Gastrocnemius medialis (tissue), 4 donors: ENCODE measurements around the gene TMEM132D. TPM values are rescaled to one million over a fixed set of nuclear protein-coding genes. Genes with fewer than 3 reads are reported as not detected.
"Not testable (repeated sequence)": the region's sequence is repeated elsewhere in the genome, so short reads cannot be mapped to it uniquely, and the experiment has no call there.

Experiments
- ATAC-seq, 2 donors: fragments of 150-250 bp; one replicate each; pipeline ENCODE4 v1.9.1; 2016
- DNase-seq, 2 donors: peaks; one replicate each; pipeline ENCODE4 v3.0.0-alpha.2; 2019
- H3K27ac ChIP-seq, 4 donors: fragments of 200-600 bp; sonication (generic); 1 replicate in 1 of 4; 2 replicates in 3 of 4; pipeline ENCODE4 v1.5.1; 2016 to 2018; ENCODE audit warnings: mild to moderate bottlenecking in 2 of 4, moderate library complexity in 1 of 4
- H3K27me3 ChIP-seq, 3 donors: fragments of 200-600 bp; sonication (generic) in 2 of 3; 1 replicate in 1 of 3; 2 replicates in 2 of 3; pipeline versions ENCODE4 v1.5.1 to v1.6.0; 2016 to 2019; ENCODE audit warnings: mild to moderate bottlenecking in 1 of 3, moderate library complexity in 1 of 3
- H3K36me3 ChIP-seq, 2 donors: fragments of 200-600 bp; sonication (generic) in 1 of 2; one replicate each; pipeline ENCODE4 v1.5.1; 2017 to 2018
- H3K4me1 ChIP-seq, 2 donors: fragments of 200-600 bp; sonication (generic) in 1 of 2; one replicate each; pipeline ENCODE4 v1.5.1; 2016 to 2017; ENCODE audit warnings: mild to moderate bottlenecking in 2 of 2
- H3K4me3 ChIP-seq, 4 donors: fragments of 200-600 bp; sonication (generic) in 3 of 4; 1 replicate in 1 of 4; 2 replicates in 3 of 4; pipeline ENCODE4 v1.5.1; 2016 to 2019; ENCODE audit warnings: mild to moderate bottlenecking in 2 of 4
- H3K9me3 ChIP-seq, 3 donors: fragments of 200-600 bp; sonication (generic) in 2 of 3; 1 replicate in 1 of 3; 2 replicates in 2 of 3; pipeline ENCODE4 v1.5.1; 2016 to 2019
- POLR2A ChIP-seq, 2 donors: fragments of 450-650 bp; IDR thresholded peaks; one replicate each; pipeline ENCODE4 v1.6.1; 2017; ENCODE audit warnings: antibody characterized with exemption in 2 of 2, mild to moderate bottlenecking in 2 of 2, moderate library complexity in 2 of 2
- in situ Hi-C, 4 donors: fragments of 200-750 bp; cut with MboI; loops; one replicate each; pipeline versions ENCODE4 v1.15.0 to v1.8.0; 2017; ENCODE audit warnings: low sequenced_read_pairs in 4 of 4
- intact Hi-C: fragments of 100-400 bp; cut with DNase I; formaldehyde crosslinking; loops from one replicate; pipeline ENCODE4 v1.15.1; 2023; ENCODE audit warnings: low total_unique reads
- total RNA-seq, 4 donors: library from RNA; depleted of rRNA; stranded (reverse); fragments of >200 nt; gene quantifications; one replicate each; pipeline versions ENCODE4 v1.1.0 to v1.2.3, GENCODE V29; 2016
- TF ChIP-seq, protein P1 (sequence below), 5 experiments: fragments of 450-650 bp in 3 of 5; fragments of 200-600 bp in 2 of 5; sonication (generic) in 2 of 5; IDR thresholded peaks in 4 of 5; conservative IDR thresholded peaks in 1 of 5; 1 replicate in 4 of 5; 2 replicates in 1 of 5; pipeline ENCODE4 v1.5.1; 2016 to 2019; ENCODE audit warnings: antibody characterized with exemption in 5 of 5, mild to moderate bottlenecking in 3 of 5, moderate library complexity in 3 of 5

TMEM132D gene
- total RNA-seq, 4 donors from 2014 or later: not detected

- in situ Hi-C loops: no loop called here
Measured at GRCh38 chr12:129195081-129195480, 708.7 kb downstream of the TMEM132D start.

DNA sequence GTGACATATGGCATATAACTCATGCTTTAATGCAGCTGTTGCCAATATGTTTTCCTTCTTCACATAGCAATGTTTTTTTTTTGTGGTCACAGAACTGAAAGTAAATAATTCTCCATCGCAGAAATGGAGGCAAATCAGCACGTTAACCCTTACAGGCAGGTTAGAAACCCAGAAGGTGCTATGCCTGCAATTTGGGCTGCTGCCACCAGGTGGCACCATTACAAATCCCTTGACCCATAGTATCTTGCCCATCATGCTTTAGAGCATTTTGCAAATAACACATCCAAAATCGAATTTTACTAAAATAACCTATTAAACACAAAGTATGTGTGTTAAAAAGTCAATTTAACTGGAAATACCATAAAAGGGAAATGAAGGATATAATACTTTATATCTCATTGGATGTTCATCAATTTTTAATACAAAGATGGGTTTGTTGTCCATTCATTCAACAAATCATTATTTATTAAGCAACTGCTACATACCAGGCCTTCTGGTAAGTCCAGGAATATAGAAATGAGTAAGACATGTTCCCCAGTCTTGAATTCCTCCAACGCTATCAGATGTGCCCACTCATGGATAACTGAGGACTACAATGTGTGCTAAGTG, 710.5 kb downstream of the TMEM132D start:
- Histone ChIP-seq H3K4me1 (no peaks in the 10 kb centered on the region), H3K4me3 (no peak overlapping the region)

More at GRCh38 chr12:129195081-129195480, 708.7 kb downstream of the TMEM132D start:
- Histone ChIP-seq H3K4me1 (no peaks in the 10 kb centered on the region), H3K27me3 (no peaks in the 10 kb centered on the region), H3K9me3 (peaks cover 0 to 6% (median 0%) of the 10 kb centered on the region in 3 donors), H3K27ac (no peak overlapping the region), H3K4me3 (no peak overlapping the region), H3K36me3 (no peaks in the 10 kb centered on the region)
- DNase-seq: no peak
- ATAC-seq: no peak
- intact Hi-C loops: no loop called here
- TF ChIP-seq, protein P1, sequence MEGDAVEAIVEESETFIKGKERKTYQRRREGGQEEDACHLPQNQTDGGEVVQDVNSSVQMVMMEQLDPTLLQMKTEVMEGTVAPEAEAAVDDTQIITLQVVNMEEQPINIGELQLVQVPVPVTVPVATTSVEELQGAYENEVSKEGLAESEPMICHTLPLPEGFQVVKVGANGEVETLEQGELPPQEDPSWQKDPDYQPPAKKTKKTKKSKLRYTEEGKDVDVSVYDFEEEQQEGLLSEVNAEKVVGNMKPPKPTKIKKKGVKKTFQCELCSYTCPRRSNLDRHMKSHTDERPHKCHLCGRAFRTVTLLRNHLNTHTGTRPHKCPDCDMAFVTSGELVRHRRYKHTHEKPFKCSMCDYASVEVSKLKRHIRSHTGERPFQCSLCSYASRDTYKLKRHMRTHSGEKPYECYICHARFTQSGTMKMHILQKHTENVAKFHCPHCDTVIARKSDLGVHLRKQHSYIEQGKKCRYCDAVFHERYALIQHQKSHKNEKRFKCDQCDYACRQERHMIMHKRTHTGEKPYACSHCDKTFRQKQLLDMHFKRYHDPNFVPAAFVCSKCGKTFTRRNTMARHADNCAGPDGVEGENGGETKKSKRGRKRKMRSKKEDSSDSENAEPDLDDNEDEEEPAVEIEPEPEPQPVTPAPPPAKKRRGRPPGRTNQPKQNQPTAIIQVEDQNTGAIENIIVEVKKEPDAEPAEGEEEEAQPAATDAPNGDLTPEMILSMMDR (IDR thresholded peaks at IDR 0.05 in 4 of 5, conservative IDR thresholded peaks at IDR 0.05 in 1 of 5): no peak
- TF ChIP-seq POLR2A (IDR thresholded peaks at IDR 0.05): no peak

DNA sequence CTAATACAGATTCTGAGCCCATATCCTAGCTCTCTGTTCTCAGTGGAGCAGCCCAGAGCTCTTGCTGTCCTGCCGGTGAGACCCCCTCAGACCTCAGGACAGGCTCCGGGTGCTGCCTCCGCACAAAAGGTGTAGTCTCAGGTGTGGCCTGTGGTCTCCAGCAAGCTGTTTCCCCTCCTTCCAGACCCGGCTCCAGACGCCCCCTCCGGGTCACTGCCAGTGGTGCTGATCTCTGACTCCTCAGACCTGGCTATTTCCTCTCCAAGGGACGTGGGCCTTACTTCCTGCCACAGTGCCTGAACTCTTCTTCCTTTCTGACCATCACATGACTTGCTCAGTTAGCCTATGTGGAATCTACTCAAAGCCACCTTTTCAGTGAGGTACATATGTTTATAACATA, 713.0 kb downstream of the TMEM132D start:
- no peaks in the 10 kb centered on the region for H3K27me3 ChIP-seq
- no peak for DNase-seq
- no peak overlapping the region for H3K27ac ChIP-seq
- H3K9me3 ChIP-seq: peaks cover 0 to 6% (median 0%) of the 10 kb centered on the region in 3 donors
- H3K4me1 ChIP-seq: no peaks in the 10 kb centered on the region
- H3K36me3 ChIP-seq: no peaks in the 10 kb centered on the region
- no peak overlapping the region for H3K4me3 ChIP-seq
- no peak for ATAC-seq
- intact Hi-C loops (no loop called here), in situ Hi-C loops (no loop called here)
- TF ChIP-seq POLR2A (IDR thresholded peaks at IDR 0.05): no peak
- TF ChIP-seq, protein P1 (IDR thresholded peaks at IDR 0.05 in 4 of 5, conservative IDR thresholded peaks at IDR 0.05 in 1 of 5): no peak

More for the DNA sequence above, 710.5 kb downstream of the TMEM132D start:
- no peak for ATAC-seq
- intact Hi-C loops: no loop called here
- H3K27ac ChIP-seq: no peak overlapping the region
- no peak for TF ChIP-seq POLR2A (IDR thresholded peaks at IDR 0.05)
- TF ChIP-seq, protein P1 (IDR thresholded peaks at IDR 0.05 in 4 of 5, conservative IDR thresholded peaks at IDR 0.05 in 1 of 5): peak in 1 of 5 experiments; percentile 28
- H3K9me3 ChIP-seq: peaks cover 0 to 6% (median 0%) of the 10 kb centered on the region in 3 donors
- H3K36me3 ChIP-seq: no peaks in the 10 kb centered on the region
- no peaks in the 10 kb centered on the region for H3K27me3 ChIP-seq
- in situ Hi-C loops: no loop called here
- no peak for DNase-seq

DNA sequence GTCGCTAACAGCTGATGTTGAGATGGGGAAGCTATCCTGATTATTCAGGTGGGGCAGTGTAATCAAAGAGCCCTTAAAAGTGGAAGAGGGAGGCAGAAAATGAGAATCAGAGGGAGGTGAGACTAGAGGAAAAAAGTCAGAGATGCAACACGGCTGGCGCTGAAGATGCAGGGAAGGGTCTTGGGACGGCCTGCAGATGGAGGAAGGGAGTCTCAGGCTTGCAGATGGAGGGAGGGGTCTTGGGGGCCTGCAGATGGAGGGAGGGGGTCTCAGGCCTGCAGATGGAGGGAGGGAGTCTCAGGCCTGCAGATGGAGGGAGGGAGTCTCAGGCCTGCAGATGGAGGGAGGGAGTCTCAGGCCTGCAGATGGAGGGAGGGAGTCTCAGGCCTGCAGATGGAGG, 713.9 kb downstream of the TMEM132D start:
- H3K27ac ChIP-seq, H3K36me3 ChIP-seq, in situ Hi-C loops, H3K27me3 ChIP-seq, ATAC-seq, H3K9me3 ChIP-seq, H3K4me1 ChIP-seq, DNase-seq, intact Hi-C loops, H3K4me3 ChIP-seq: not testable (repeated sequence)

GRCh38 chr12:129186952-129187351, 716.9 kb downstream of the TMEM132D start:
- DNase-seq (no peak), ATAC-seq (no peak)
- TF ChIP-seq, protein P1 (IDR thresholded peaks at IDR 0.05 in 4 of 5, conservative IDR thresholded peaks at IDR 0.05 in 1 of 5): no peak
- Histone ChIP-seq H3K27me3 (no peaks in the 10 kb centered on the region), H3K9me3 (no peaks in the 10 kb centered on the region), H3K4me3 (no peak overlapping the region), H3K4me1 (no peaks in the 10 kb centered on the region), H3K27ac (no peak overlapping the region), H3K36me3 (no peaks in the 10 kb centered on the region)
- intact Hi-C loops (no loop called here), in situ Hi-C loops (no loop called here)
